Vagina (tissue), 2 donors: ENCODE data around the gene SELP. TPM values are rescaled to one million over a fixed set of nuclear protein-coding genes. Genes with fewer than 3 reads are reported as not detected.

Experiments used
- DNase-seq, 2 donors: peaks; one replicate each; pipeline ENCODE4 v3.0.0-alpha.2; 2017; ENCODE audit errors: extremely low spot score in 2 of 2
- H3K27ac ChIP-seq: fragments of 200-600 bp; sonication (generic); one replicate; pipeline ENCODE4 v1.5.1; 2019
- H3K27me3 ChIP-seq: fragments of 200-600 bp; sonication (generic); one replicate; pipeline ENCODE4 v1.5.1; 2019
- H3K36me3 ChIP-seq, 2 donors: fragments of 200-600 bp; sonication (generic); one replicate each; pipeline ENCODE4 v1.5.1; 2017 to 2019
- H3K4me1 ChIP-seq: fragments of 200-600 bp; sonication (generic); one replicate; pipeline ENCODE4 v1.5.1; 2019
- H3K4me3 ChIP-seq, 2 donors: fragments of 200-600 bp; sonication (generic); 1 replicate in 1 of 2; 2 replicates in 1 of 2; pipeline ENCODE4 v1.5.1; 2016 to 2019
- H3K9me3 ChIP-seq: fragments of 200-600 bp; sonication (generic); one replicate; pipeline ENCODE4 v1.5.1; 2019
- CTCF ChIP-seq, 3 experiments: fragments of 450-650 bp in 2 of 3; fragments of 200-600 bp in 1 of 3; sonication (generic) in 1 of 3; IDR thresholded peaks; one replicate each; pipeline ENCODE4 v1.5.1; 2017 to 2019; ENCODE audit warnings: antibody characterized with exemption in 3 of 3, mild to moderate bottlenecking in 2 of 3, moderate library complexity in 2 of 3
- POLR2A ChIP-seq, 2 donors: fragments of 450-650 bp; IDR thresholded peaks; one replicate each; pipeline ENCODE4 v1.6.1; 2017; ENCODE audit warnings: antibody characterized with exemption in 2 of 2, mild to moderate bottlenecking in 2 of 2, moderate library complexity in 2 of 2
- POLR2AphosphoS5 ChIP-seq, 2 donors: sonication (generic); formaldehyde crosslinking; IDR thresholded peaks; one replicate each; pipeline ENCODE4 v1.9.0; 2017; ENCODE audit warnings: antibody characterized with exemption in 2 of 2, mild to moderate bottlenecking in 2 of 2, low read depth in 1 of 2; ENCODE audit not compliant: insufficient read depth in 1 of 2
- intact Hi-C: fragments of 100-400 bp; cut with DNase I; formaldehyde crosslinking; loops from one replicate; pipeline ENCODE4 v1.15.1; 2023
- total RNA-seq: library from RNA; depleted of rRNA; stranded (reverse); fragments of >200 nt; gene quantifications from one replicate; pipeline ENCODE4 v1.2.3, GENCODE V29; 2016

SELP gene
- total RNA-seq, 1 donor from 2014 or later = 8.8 TPM

- no peak for DNase-seq
- intact Hi-C loops = no loop called here
- Histone ChIP-seq H3K4me1 (no peaks in the 10 kb centered on the region), H3K27ac (no peak overlapping the region), H3K9me3 (no peaks in the 10 kb centered on the region), H3K4me3 (no peak overlapping the region), H3K36me3 (no peaks in the 10 kb centered on the region), H3K27me3 (no peaks in the 10 kb centered on the region)
- TF ChIP-seq CTCF (IDR thresholded peaks at IDR 0.05) = no peak
- no peak for TF ChIP-seq POLR2A (IDR thresholded peaks at IDR 0.05)
- TF ChIP-seq POLR2AphosphoS5 (IDR thresholded peaks at IDR 0.05; ENCODE audit: insufficient read depth in 1 of 2, low read depth in 1 of 2) = no peak
Measured at GRCh38 chr1:169574336-169574735, 55.6 kb downstream of the SELP start.

- TF ChIP-seq POLR2AphosphoS5 (IDR thresholded peaks at IDR 0.05; ENCODE audit: insufficient read depth in 1 of 2, low read depth in 1 of 2) (no peak), POLR2A (IDR thresholded peaks at IDR 0.05) (no peak), CTCF (IDR thresholded peaks at IDR 0.05) (no peak)
- DNase-seq = no peak
- Histone ChIP-seq H3K4me3 (no peak overlapping the region), H3K36me3 (no peaks in the 10 kb centered on the region), H3K27me3 (no peaks in the 10 kb centered on the region), H3K4me1 (no peaks in the 10 kb centered on the region), H3K9me3 (no peaks in the 10 kb centered on the region), H3K27ac (no peak overlapping the region)
- intact Hi-C loops = no loop called here
Measured at GRCh38 chr1:169572187-169572586, 57.7 kb downstream of the SELP start.

GRCh38 chr1:169571450-169571849 lies 58.5 kb downstream of the SELP start:
- TF ChIP-seq POLR2AphosphoS5 (IDR thresholded peaks at IDR 0.05; ENCODE audit: insufficient read depth in 1 of 2, low read depth in 1 of 2) (no peak), CTCF (IDR thresholded peaks at IDR 0.05) (no peak), POLR2A (IDR thresholded peaks at IDR 0.05) (no peak)
- no peaks in the 10 kb centered on the region for H3K27me3 ChIP-seq
- intact Hi-C loops = no loop called here
- no peaks in the 10 kb centered on the region for H3K4me1 ChIP-seq
- no peak for DNase-seq
- no peaks in the 10 kb centered on the region for H3K36me3 ChIP-seq
- no peaks in the 10 kb centered on the region for H3K9me3 ChIP-seq
- H3K4me3 ChIP-seq = no peak overlapping the region
- no peak overlapping the region for H3K27ac ChIP-seq

- Histone ChIP-seq H3K27ac (no peak overlapping the region), H3K9me3 (no peaks in the 10 kb centered on the region), H3K4me3 (no peak overlapping the region), H3K4me1 (no peaks in the 10 kb centered on the region), H3K27me3 (no peaks in the 10 kb centered on the region), H3K36me3 (no peaks in the 10 kb centered on the region)
- intact Hi-C loops = no loop called here
- TF ChIP-seq CTCF (IDR thresholded peaks at IDR 0.05) = no peak
- no peak for DNase-seq
Measured at GRCh38 chr1:169570172-169570574, 59.8 kb downstream of the SELP start.

GRCh38 chr1:169568497-169568896 lies 61.4 kb downstream of the SELP start:
- no peak for TF ChIP-seq POLR2AphosphoS5 (IDR thresholded peaks at IDR 0.05; ENCODE audit: insufficient read depth in 1 of 2, low read depth in 1 of 2)
- no peak for TF ChIP-seq POLR2A (IDR thresholded peaks at IDR 0.05)
- no peak for TF ChIP-seq CTCF (IDR thresholded peaks at IDR 0.05)
- intact Hi-C loops = no loop called here

More at GRCh38 chr1:169568497-169568896, 61.4 kb downstream of the SELP start:
- Histone ChIP-seq H3K27ac (no peak overlapping the region), H3K4me1 (no peaks in the 10 kb centered on the region), H3K9me3 (no peaks in the 10 kb centered on the region), H3K36me3 (no peaks in the 10 kb centered on the region), H3K27me3 (no peaks in the 10 kb centered on the region), H3K4me3 (no peak overlapping the region)
- no peak for DNase-seq
